Measurements from ENCODE around the gene ANKH.

The ANKH gene

DNA sequence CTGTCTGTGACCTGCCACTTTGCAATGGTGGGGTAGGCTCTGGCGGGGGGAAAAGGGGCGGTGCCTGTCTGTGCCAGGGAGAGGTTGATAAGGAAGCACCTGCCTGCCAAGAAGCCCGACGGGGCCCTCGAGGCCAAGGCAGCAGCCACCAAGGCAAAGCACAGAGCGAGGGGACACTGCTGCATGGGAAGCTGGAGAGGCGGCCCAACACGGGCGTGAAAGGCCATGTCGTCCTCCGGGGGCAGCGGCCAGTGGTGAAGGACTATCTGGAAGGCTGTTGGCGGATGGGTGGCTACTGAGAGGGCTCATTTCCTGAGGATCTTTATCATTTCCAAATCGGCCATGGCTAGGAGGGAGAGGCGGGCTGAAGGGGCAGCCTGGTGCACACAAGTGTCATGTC, 140.7 kb downstream of the ANKH start:
- no peak for DNase-seq (ENCODE audit: low read depth in 2 of 2)
- TF ChIP-seq, protein P1, sequence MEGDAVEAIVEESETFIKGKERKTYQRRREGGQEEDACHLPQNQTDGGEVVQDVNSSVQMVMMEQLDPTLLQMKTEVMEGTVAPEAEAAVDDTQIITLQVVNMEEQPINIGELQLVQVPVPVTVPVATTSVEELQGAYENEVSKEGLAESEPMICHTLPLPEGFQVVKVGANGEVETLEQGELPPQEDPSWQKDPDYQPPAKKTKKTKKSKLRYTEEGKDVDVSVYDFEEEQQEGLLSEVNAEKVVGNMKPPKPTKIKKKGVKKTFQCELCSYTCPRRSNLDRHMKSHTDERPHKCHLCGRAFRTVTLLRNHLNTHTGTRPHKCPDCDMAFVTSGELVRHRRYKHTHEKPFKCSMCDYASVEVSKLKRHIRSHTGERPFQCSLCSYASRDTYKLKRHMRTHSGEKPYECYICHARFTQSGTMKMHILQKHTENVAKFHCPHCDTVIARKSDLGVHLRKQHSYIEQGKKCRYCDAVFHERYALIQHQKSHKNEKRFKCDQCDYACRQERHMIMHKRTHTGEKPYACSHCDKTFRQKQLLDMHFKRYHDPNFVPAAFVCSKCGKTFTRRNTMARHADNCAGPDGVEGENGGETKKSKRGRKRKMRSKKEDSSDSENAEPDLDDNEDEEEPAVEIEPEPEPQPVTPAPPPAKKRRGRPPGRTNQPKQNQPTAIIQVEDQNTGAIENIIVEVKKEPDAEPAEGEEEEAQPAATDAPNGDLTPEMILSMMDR (IDR thresholded peaks at IDR 0.05; ENCODE audit: low read depth, low read length): no peak
- no peak overlapping the region for H3K4me3 ChIP-seq (replicated peaks in 1 of 2; ENCODE audit: low read depth in 2 of 2, low read length in 2 of 2)

DNA sequence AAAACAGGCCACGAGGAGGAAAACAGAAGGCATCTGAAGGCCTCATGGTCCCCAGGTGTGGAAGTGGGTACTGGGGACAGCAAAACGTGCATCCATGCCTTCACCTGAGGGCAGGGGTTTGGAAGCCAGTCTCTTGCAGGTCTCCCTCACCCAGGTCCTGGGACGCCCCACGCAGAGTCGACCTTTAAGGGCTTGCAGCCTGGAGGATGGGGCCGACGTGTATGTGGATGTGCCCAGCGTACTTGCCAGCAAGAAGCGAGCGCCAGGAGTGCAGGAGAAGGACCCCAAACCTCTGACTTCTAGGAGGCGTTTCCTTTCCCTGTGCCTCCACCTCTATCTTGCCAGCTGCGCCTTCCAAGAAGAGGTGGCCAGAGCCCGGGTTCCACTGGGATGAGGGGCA, 141.1 kb downstream of the ANKH start:
- DNase-seq (ENCODE audit: low read depth in 2 of 2): no peak
- no peak overlapping the region for H3K4me3 ChIP-seq (replicated peaks in 1 of 2; ENCODE audit: low read depth in 2 of 2, low read length in 2 of 2)
- TF ChIP-seq, protein P1 (IDR thresholded peaks at IDR 0.05; ENCODE audit: low read depth, low read length): no peak

DNA sequence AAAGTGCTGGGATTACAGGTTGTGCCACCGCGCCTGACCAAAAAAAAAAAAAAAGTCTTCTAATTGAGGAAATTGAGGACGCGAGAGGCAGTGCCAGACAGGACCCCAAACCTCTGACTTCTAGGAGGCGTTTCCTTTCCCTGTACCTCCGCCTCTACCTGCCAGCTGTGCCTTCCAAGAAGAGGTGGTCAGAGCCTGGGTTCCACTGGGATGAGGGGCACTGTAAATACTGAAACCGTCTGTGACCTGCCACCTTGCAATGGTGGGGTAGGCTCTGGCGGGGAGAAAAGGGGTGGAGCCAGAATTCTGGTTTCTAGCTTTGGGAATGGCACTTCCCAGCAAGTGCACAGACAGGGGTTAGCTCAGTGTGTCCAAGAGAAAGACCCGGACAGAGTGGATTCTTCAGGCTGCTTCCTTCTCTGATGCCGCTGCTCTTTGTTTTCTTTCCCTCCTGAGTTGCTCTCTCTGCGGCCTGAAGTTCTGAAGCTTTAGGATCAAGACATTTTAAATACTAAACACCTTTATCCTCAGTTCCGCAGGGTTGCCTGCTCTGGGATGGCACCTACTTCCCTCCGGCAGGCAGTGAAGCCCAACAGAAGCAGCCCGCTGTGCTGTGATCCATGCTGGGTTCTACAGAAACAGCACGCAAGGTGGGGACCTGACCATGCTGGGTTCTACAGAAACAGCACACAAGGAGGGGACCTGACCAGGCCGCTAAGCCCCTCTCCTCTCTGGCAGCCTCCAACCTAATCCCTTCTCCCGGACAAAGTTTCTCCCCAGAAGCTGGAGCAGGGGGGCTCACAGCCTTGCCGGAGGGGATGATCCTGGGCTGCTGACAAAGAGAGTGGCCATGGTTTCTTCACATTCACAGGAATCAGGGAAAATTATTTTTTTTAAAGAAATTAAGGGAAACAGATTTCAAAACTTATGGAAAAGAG, 141.9 kb downstream of the ANKH start:
- H3K4me3 ChIP-seq (replicated peaks in 1 of 2; ENCODE audit: low read depth in 2 of 2, low read length in 2 of 2): no peak overlapping the region
- TF ChIP-seq, protein P1 (IDR thresholded peaks at IDR 0.05; ENCODE audit: low read depth, low read length): no peak
- DNase-seq (ENCODE audit: low read depth in 2 of 2): no peak

DNA sequence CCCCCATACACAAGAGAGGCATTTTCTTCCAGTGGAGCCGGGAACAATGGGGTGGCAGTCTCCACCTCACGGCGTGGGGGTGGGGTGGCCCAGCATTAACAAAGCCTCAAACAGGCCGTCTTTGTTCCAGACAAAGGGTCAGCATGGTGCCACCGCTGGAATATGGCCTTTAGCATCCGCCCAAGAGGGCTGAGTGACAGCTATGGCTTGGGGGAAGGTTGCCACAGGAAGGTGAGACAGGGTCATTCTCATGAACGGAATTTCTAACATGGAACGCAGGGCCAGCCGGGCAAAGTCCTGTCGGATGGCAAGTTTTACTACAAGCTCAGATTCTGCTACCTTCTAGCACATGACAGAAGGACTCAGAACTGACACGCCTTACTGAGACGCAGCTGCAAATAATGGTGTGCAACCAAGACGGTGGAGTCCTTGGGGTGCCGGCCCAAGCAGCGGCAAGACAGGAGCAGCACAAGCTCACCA, 143.1 kb downstream of the ANKH start:
- no peak overlapping the region for H3K4me3 ChIP-seq (replicated peaks in 1 of 2; ENCODE audit: low read depth in 2 of 2, low read length in 2 of 2)
- DNase-seq (ENCODE audit: low read depth in 2 of 2): no peak
- TF ChIP-seq, protein P1 (IDR thresholded peaks at IDR 0.05; ENCODE audit: low read depth, low read length): no peak

DNA sequence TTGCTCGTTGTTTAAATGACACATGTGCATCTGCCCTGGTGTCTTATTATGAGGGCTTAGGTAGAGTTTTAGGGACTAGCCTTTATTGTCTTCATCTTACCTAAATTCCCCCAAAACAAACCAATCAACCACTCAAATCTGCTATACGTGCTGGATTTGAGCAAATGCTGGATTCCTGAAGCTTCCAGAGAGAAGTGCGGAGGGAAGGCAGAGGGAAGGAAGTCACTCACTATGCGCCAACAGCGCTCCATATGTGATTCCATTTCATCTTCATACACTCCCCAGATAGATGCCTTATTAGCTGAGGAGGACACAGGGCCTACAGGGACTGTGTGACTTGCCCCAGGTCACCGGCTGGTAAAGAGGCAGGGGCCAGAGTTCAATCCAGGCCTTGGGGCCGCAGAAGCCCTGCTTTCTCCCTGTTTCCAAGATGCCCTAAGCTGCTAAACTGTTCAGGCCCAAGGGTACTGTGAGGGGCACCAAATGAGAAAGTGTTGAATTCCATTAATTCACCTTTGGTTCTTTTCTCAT, 143.6 kb downstream of the ANKH start:
- DNase-seq (ENCODE audit: low read depth in 2 of 2): no peak
- TF ChIP-seq, protein P1 (IDR thresholded peaks at IDR 0.05; ENCODE audit: low read depth, low read length): no peak
- H3K4me3 ChIP-seq (replicated peaks in 1 of 2; ENCODE audit: low read depth in 2 of 2, low read length in 2 of 2): no peak overlapping the region

DNA sequence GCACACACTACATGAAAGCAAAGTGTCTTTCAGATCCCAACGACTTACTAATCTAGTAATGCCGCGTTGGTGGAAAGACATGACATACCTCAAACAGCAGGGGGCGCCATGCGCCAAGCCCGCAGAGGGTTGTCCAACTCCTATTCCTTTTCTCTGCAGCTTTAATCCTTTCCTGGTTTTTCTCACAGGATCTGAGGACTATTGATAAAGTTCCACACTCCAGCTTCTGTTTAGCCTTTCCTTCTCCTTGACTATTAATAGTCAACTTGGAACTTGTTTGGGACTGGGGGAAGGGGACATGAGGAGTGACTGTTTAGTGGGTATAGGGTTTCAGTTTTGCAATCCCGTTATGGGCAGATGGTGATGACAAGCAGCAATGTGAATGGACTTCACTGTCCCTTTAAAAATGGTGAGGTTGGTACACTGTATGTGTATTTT, 144.1 kb downstream of the ANKH start:
- H3K4me3 ChIP-seq (replicated peaks in 1 of 2; ENCODE audit: low read depth in 2 of 2, low read length in 2 of 2): no peak overlapping the region
- TF ChIP-seq, protein P1 (IDR thresholded peaks at IDR 0.05; ENCODE audit: low read depth, low read length): peak; percentile 94
- peak; percentile 87 to 88 for DNase-seq (ENCODE audit: low read depth in 2 of 2)

Data from cardiac fibroblast (primary cell).